Measurements from ENCODE around the gene SMIM13.

SMIM13 gene

GRCh38 chr6:11160199-11160598 is 66.6 kb downstream of the SMIM13 start:
- H3K9me3 ChIP-seq (ENCODE audit: low read length): no peaks in the 10 kb centered on the region
- H3K4me3 ChIP-seq (ENCODE audit: low read length): no peak overlapping the region
- H3K27me3 ChIP-seq (ENCODE audit: insufficient read depth, low read length): no peaks in the 10 kb centered on the region
- no peak overlapping the region for H2AFZ ChIP-seq (ENCODE audit: low read depth, low read length)
- no peaks in the 10 kb centered on the region for H3K36me3 ChIP-seq (ENCODE audit: insufficient read depth, low read length)
- H3K4me1 ChIP-seq (ENCODE audit: insufficient read depth, low read length): peaks cover 20% of the 10 kb centered on the region

- Histone ChIP-seq H2AFZ (ENCODE audit: low read depth, low read length) (no peak overlapping the region), H3K9me3 (ENCODE audit: low read length) (no peaks in the 10 kb centered on the region), H3K4me1 (ENCODE audit: insufficient read depth, low read length) (peaks cover 20% of the 10 kb centered on the region), H3K36me3 (ENCODE audit: insufficient read depth, low read length) (no peaks in the 10 kb centered on the region), H3K27me3 (ENCODE audit: insufficient read depth, low read length) (no peaks in the 10 kb centered on the region), H3K4me3 (ENCODE audit: low read length) (no peak overlapping the region)
These were observed 67.7 kb downstream of the SMIM13 start for GRCh38 chr6:11161031-11161956.

- H3K4me1 ChIP-seq (ENCODE audit: insufficient read depth, low read length): peaks cover 20% of the 10 kb centered on the region
- H2AFZ ChIP-seq (ENCODE audit: low read depth, low read length): no peak overlapping the region
- H3K9me3 ChIP-seq (ENCODE audit: low read length): no peaks in the 10 kb centered on the region
- no peak overlapping the region for H3K4me3 ChIP-seq (ENCODE audit: low read length)
- no peaks in the 10 kb centered on the region for H3K27me3 ChIP-seq (ENCODE audit: insufficient read depth, low read length)
- H3K36me3 ChIP-seq (ENCODE audit: insufficient read depth, low read length): no peaks in the 10 kb centered on the region
These were observed 68.6 kb downstream of the SMIM13 start for GRCh38 chr6:11162262-11162661.

- Histone ChIP-seq H3K4me3 (ENCODE audit: low read length) (no peak overlapping the region), H3K9me3 (ENCODE audit: low read length) (no peaks in the 10 kb centered on the region), H2AFZ (ENCODE audit: low read depth, low read length) (no peak overlapping the region), H3K27me3 (ENCODE audit: insufficient read depth, low read length) (no peaks in the 10 kb centered on the region), H3K4me1 (ENCODE audit: insufficient read depth, low read length) (peaks cover 26% of the 10 kb centered on the region), H3K36me3 (ENCODE audit: insufficient read depth, low read length) (no peaks in the 10 kb centered on the region)
These were observed 70.3 kb downstream of the SMIM13 start for GRCh38 chr6:11163932-11164331.

- H3K4me1 ChIP-seq (ENCODE audit: insufficient read depth, low read length): peaks cover 26% of the 10 kb centered on the region
- H3K36me3 ChIP-seq (ENCODE audit: insufficient read depth, low read length): no peaks in the 10 kb centered on the region
- H3K9me3 ChIP-seq (ENCODE audit: low read length): no peaks in the 10 kb centered on the region
- no peak overlapping the region for H2AFZ ChIP-seq (ENCODE audit: low read depth, low read length)
- H3K4me3 ChIP-seq (ENCODE audit: low read length): no peak overlapping the region
- H3K27me3 ChIP-seq (ENCODE audit: insufficient read depth, low read length): no peaks in the 10 kb centered on the region
These were observed 71.3 kb downstream of the SMIM13 start for GRCh38 chr6:11164717-11165646.

GRCh38 chr6:11166948-11167347 is 73.3 kb downstream of the SMIM13 start:
- no peaks in the 10 kb centered on the region for H3K27me3 ChIP-seq (ENCODE audit: insufficient read depth, low read length)

GRCh38 chr6:11168091-11168635 is 74.5 kb downstream of the SMIM13 start:
- H3K9me3 ChIP-seq (ENCODE audit: low read length): no peaks in the 10 kb centered on the region
- H3K27me3 ChIP-seq (ENCODE audit: insufficient read depth, low read length): no peaks in the 10 kb centered on the region
- H3K4me3 ChIP-seq (ENCODE audit: low read length): no peak overlapping the region
- H3K36me3 ChIP-seq (ENCODE audit: insufficient read depth, low read length): no peaks in the 10 kb centered on the region
- peaks cover 14% of the 10 kb centered on the region for H3K4me1 ChIP-seq (ENCODE audit: insufficient read depth, low read length)
- no peak overlapping the region for H2AFZ ChIP-seq (ENCODE audit: low read depth, low read length)

More at GRCh38 chr6:11166948-11167347, 73.3 kb downstream of the SMIM13 start:
- Histone ChIP-seq H3K4me3 (ENCODE audit: low read length) (no peak overlapping the region), H3K36me3 (ENCODE audit: insufficient read depth, low read length) (no peaks in the 10 kb centered on the region), H3K9me3 (ENCODE audit: low read length) (no peaks in the 10 kb centered on the region), H3K4me1 (ENCODE audit: insufficient read depth, low read length) (peaks cover 13% of the 10 kb centered on the region), H2AFZ (ENCODE audit: low read depth, low read length) (no peak overlapping the region)

- no peaks in the 10 kb centered on the region for H3K36me3 ChIP-seq (ENCODE audit: insufficient read depth, low read length)
- no peaks in the 10 kb centered on the region for H3K9me3 ChIP-seq (ENCODE audit: low read length)
- no peak overlapping the region for H3K4me3 ChIP-seq (ENCODE audit: low read length)
- peaks cover 15% of the 10 kb centered on the region for H3K4me1 ChIP-seq (ENCODE audit: insufficient read depth, low read length)
- no peak overlapping the region for H2AFZ ChIP-seq (ENCODE audit: low read depth, low read length)
- H3K27me3 ChIP-seq (ENCODE audit: insufficient read depth, low read length): no peaks in the 10 kb centered on the region
These were observed 78.3 kb downstream of the SMIM13 start for GRCh38 chr6:11171952-11172351.

- Histone ChIP-seq H3K27me3 (ENCODE audit: insufficient read depth, low read length) (no peaks in the 10 kb centered on the region), H2AFZ (ENCODE audit: low read depth, low read length) (no peak overlapping the region), H3K4me1 (ENCODE audit: insufficient read depth, low read length) (peaks cover 15% of the 10 kb centered on the region), H3K9me3 (ENCODE audit: low read length) (no peaks in the 10 kb centered on the region), H3K36me3 (ENCODE audit: insufficient read depth, low read length) (no peaks in the 10 kb centered on the region), H3K4me3 (ENCODE audit: low read length) (no peak overlapping the region)
These were observed 79.1 kb downstream of the SMIM13 start for GRCh38 chr6:11172501-11173327.

- peaks cover 8% of the 10 kb centered on the region for H3K4me1 ChIP-seq (ENCODE audit: insufficient read depth, low read length)
- no peaks in the 10 kb centered on the region for H3K27me3 ChIP-seq (ENCODE audit: insufficient read depth, low read length)
- peaks cover 1% of the 10 kb centered on the region for H3K9me3 ChIP-seq (ENCODE audit: low read length)
- H3K36me3 ChIP-seq (ENCODE audit: insufficient read depth, low read length): no peaks in the 10 kb centered on the region
- no peak overlapping the region for H3K4me3 ChIP-seq (ENCODE audit: low read length)
- no peak overlapping the region for H2AFZ ChIP-seq (ENCODE audit: low read depth, low read length)
These were observed 80.6 kb downstream of the SMIM13 start for GRCh38 chr6:11174242-11174611.

GRCh38 chr6:11177271-11177670 is 83.6 kb downstream of the SMIM13 start:
- H3K9me3 ChIP-seq (ENCODE audit: low read length): peaks cover 3% of the 10 kb centered on the region
- H2AFZ ChIP-seq (ENCODE audit: low read depth, low read length): no peak overlapping the region
- peaks cover 9% of the 10 kb centered on the region for H3K4me1 ChIP-seq (ENCODE audit: insufficient read depth, low read length)
- no peak overlapping the region for H3K4me3 ChIP-seq (ENCODE audit: low read length)
- no peaks in the 10 kb centered on the region for H3K36me3 ChIP-seq (ENCODE audit: insufficient read depth, low read length)
- no peaks in the 10 kb centered on the region for H3K27me3 ChIP-seq (ENCODE audit: insufficient read depth, low read length)

GRCh38 chr6:11179088-11179418 is 85.4 kb downstream of the SMIM13 start:
- peaks cover 2% of the 10 kb centered on the region for H3K4me1 ChIP-seq (ENCODE audit: insufficient read depth, low read length)
- no peaks in the 10 kb centered on the region for H3K36me3 ChIP-seq (ENCODE audit: insufficient read depth, low read length)
- no peaks in the 10 kb centered on the region for H3K27me3 ChIP-seq (ENCODE audit: insufficient read depth, low read length)
- H3K4me3 ChIP-seq (ENCODE audit: low read length): no peak overlapping the region
- H3K9me3 ChIP-seq (ENCODE audit: low read length): peaks cover 3% of the 10 kb centered on the region
- H2AFZ ChIP-seq (ENCODE audit: low read depth, low read length): no peak overlapping the region
